Measurements from ENCODE around the gene PLEKHM3. TPM values are rescaled to one million over a fixed set of nuclear protein-coding genes. Genes with fewer than 3 reads are reported as not detected.
"Not testable (repeated sequence)": the region's sequence is repeated elsewhere in the genome, so short reads cannot be mapped to it uniquely, and the experiment has no call there.

PLEKHM3 gene
- total RNA-seq, 3 donors from 2014 or later = 5.2 to 6.3 (median 5.4) TPM

GRCh38 chr2:208018124-208018712, 7.1 kb downstream of the PLEKHM3 start:
- H3K9me3 Mint-ChIP-seq; DNase-seq; H3K27me3 Mint-ChIP-seq (ENCODE audit: low read depth); H3K4me3 Mint-ChIP-seq; ATAC-seq: not testable (repeated sequence)
- Mint-ChIP-seq H3K4me1 (ENCODE audit: low read depth) (peaks cover 37% of the 10 kb centered on the region), H3K36me3 (ENCODE audit: insufficient read depth) (peaks cover 16% of the 10 kb centered on the region)

- H3K4me1 Mint-ChIP-seq (ENCODE audit: low read depth) = peaks cover 35% of the 10 kb centered on the region
- H3K9me3 Mint-ChIP-seq = no peaks in the 10 kb centered on the region
- DNase-seq (no peak), ATAC-seq (no peak)
- no peaks in the 10 kb centered on the region for H3K27me3 Mint-ChIP-seq (ENCODE audit: low read depth)
- H3K36me3 Mint-ChIP-seq (ENCODE audit: insufficient read depth) = peaks cover 18% of the 10 kb centered on the region
- H3K4me3 Mint-ChIP-seq = no peak overlapping the region
Observed at GRCh38 chr2:208017721-208018120, 7.6 kb downstream of the PLEKHM3 start.

- peaks cover 33% of the 10 kb centered on the region for H3K4me1 Mint-ChIP-seq (ENCODE audit: low read depth)
Observed at GRCh38 chr2:208015475-208015874, 9.9 kb downstream of the PLEKHM3 start.

GRCh38 chr2:208013285-208014178, 11.8 kb downstream of the PLEKHM3 start:
- H3K4me1 Mint-ChIP-seq (ENCODE audit: low read depth) = peaks cover 32% of the 10 kb centered on the region
- DNase-seq (no peak), ATAC-seq (peak; percentile 74 to 85)
- H3K4me3 Mint-ChIP-seq = no peak overlapping the region
- no peaks in the 10 kb centered on the region for H3K27me3 Mint-ChIP-seq (ENCODE audit: low read depth)
- peaks cover 14% of the 10 kb centered on the region for H3K36me3 Mint-ChIP-seq (ENCODE audit: insufficient read depth)
- H3K9me3 Mint-ChIP-seq = no peaks in the 10 kb centered on the region

More at GRCh38 chr2:208015475-208015874, 9.9 kb downstream of the PLEKHM3 start:
- Mint-ChIP-seq H3K9me3 (no peaks in the 10 kb centered on the region), H3K27me3 (ENCODE audit: low read depth) (no peaks in the 10 kb centered on the region), H3K36me3 (ENCODE audit: insufficient read depth) (peaks cover 16% of the 10 kb centered on the region), H3K4me3 (no peak overlapping the region)
- ATAC-seq = no peak
- DNase-seq = no peak

- Mint-ChIP-seq H3K27me3 (ENCODE audit: low read depth) (no peaks in the 10 kb centered on the region), H3K4me3 (no peak overlapping the region), H3K36me3 (ENCODE audit: insufficient read depth) (peaks cover 12% of the 10 kb centered on the region), H3K4me1 (ENCODE audit: low read depth) (peaks cover 23% of the 10 kb centered on the region), H3K9me3 (no peaks in the 10 kb centered on the region)
- no peak for ATAC-seq
- no peak for DNase-seq
Observed at GRCh38 chr2:208012449-208012848, 12.9 kb downstream of the PLEKHM3 start.

- Mint-ChIP-seq H3K4me1 (ENCODE audit: low read depth) (peaks cover 17% of the 10 kb centered on the region), H3K36me3 (ENCODE audit: insufficient read depth) (peaks cover 16% of the 10 kb centered on the region), H3K9me3 (no peaks in the 10 kb centered on the region), H3K4me3 (no peak overlapping the region), H3K27me3 (ENCODE audit: low read depth) (no peaks in the 10 kb centered on the region)
- DNase-seq = no peak
- no peak for ATAC-seq
Observed at GRCh38 chr2:208010506-208010905, 14.8 kb downstream of the PLEKHM3 start.

- ATAC-seq = peak in 1 of 2 donors; percentile 58
- DNase-seq = no peak
- H3K27me3 Mint-ChIP-seq (ENCODE audit: low read depth) = no peaks in the 10 kb centered on the region
- peaks cover 10% of the 10 kb centered on the region for H3K36me3 Mint-ChIP-seq (ENCODE audit: insufficient read depth)
- H3K4me1 Mint-ChIP-seq (ENCODE audit: low read depth) = peaks cover 9% of the 10 kb centered on the region
- H3K9me3 Mint-ChIP-seq = no peaks in the 10 kb centered on the region
- H3K4me3 Mint-ChIP-seq = no peak overlapping the region
Observed at GRCh38 chr2:208006833-208007232, 18.5 kb downstream of the PLEKHM3 start.

GRCh38 chr2:208006337-208006736, 19.0 kb downstream of the PLEKHM3 start:
- ATAC-seq = no peak
- H3K4me3 Mint-ChIP-seq = no peak overlapping the region
- no peak for DNase-seq
- H3K27me3 Mint-ChIP-seq (ENCODE audit: low read depth) = no peaks in the 10 kb centered on the region
- no peaks in the 10 kb centered on the region for H3K9me3 Mint-ChIP-seq
- peaks cover 11% of the 10 kb centered on the region for H3K36me3 Mint-ChIP-seq (ENCODE audit: insufficient read depth)
- peaks cover 9% of the 10 kb centered on the region for H3K4me1 Mint-ChIP-seq (ENCODE audit: low read depth)

GRCh38 chr2:208001924-208002323, 23.4 kb downstream of the PLEKHM3 start:
- DNase-seq = no peak
- no peak for ATAC-seq
- Mint-ChIP-seq H3K36me3 (ENCODE audit: insufficient read depth) (peaks cover 29% of the 10 kb centered on the region), H3K9me3 (no peaks in the 10 kb centered on the region), H3K27me3 (ENCODE audit: low read depth) (no peaks in the 10 kb centered on the region), H3K4me3 (no peak overlapping the region), H3K4me1 (ENCODE audit: low read depth) (peaks cover 4% of the 10 kb centered on the region)

GRCh38 chr2:208000701-208001395, 24.5 kb downstream of the PLEKHM3 start:
- Mint-ChIP-seq H3K9me3 (no peaks in the 10 kb centered on the region), H3K4me3 (no peak overlapping the region), H3K36me3 (ENCODE audit: insufficient read depth) (peaks cover 28% of the 10 kb centered on the region), H3K27me3 (ENCODE audit: low read depth) (no peaks in the 10 kb centered on the region), H3K4me1 (ENCODE audit: low read depth) (peaks cover 3% of the 10 kb centered on the region)
- DNase-seq = no peak
- ATAC-seq = no peak

- DNase-seq (no peak), ATAC-seq (no peak)
- Mint-ChIP-seq H3K36me3 (ENCODE audit: insufficient read depth) (peaks cover 43% of the 10 kb centered on the region), H3K9me3 (no peaks in the 10 kb centered on the region), H3K4me1 (ENCODE audit: low read depth) (peaks cover 10% of the 10 kb centered on the region), H3K27me3 (ENCODE audit: low read depth) (no peaks in the 10 kb centered on the region), H3K4me3 (no peak overlapping the region)
Observed at GRCh38 chr2:207996848-207997247, 28.5 kb downstream of the PLEKHM3 start.

- no peak for ATAC-seq
Observed at GRCh38 chr2:207995887-207996286, 29.4 kb downstream of the PLEKHM3 start.

GRCh38 chr2:207993151-207993763, 32.1 kb downstream of the PLEKHM3 start:
- no peak for ATAC-seq
- H3K36me3 Mint-ChIP-seq (ENCODE audit: insufficient read depth) = peaks cover 23% of the 10 kb centered on the region

More at GRCh38 chr2:207995887-207996286, 29.4 kb downstream of the PLEKHM3 start:
- Mint-ChIP-seq H3K27me3 (ENCODE audit: low read depth) (no peaks in the 10 kb centered on the region), H3K4me3 (no peak overlapping the region), H3K36me3 (ENCODE audit: insufficient read depth) (peaks cover 37% of the 10 kb centered on the region), H3K4me1 (ENCODE audit: low read depth) (peaks cover 10% of the 10 kb centered on the region), H3K9me3 (no peaks in the 10 kb centered on the region)
- DNase-seq = no peak

GRCh38 chr2:207991944-207992343, 33.4 kb downstream of the PLEKHM3 start:
- H3K4me1 Mint-ChIP-seq (ENCODE audit: low read depth) = peaks cover 6% of the 10 kb centered on the region
- no peaks in the 10 kb centered on the region for H3K27me3 Mint-ChIP-seq (ENCODE audit: low read depth)
- H3K9me3 Mint-ChIP-seq = no peaks in the 10 kb centered on the region
- DNase-seq = no peak
- H3K4me3 Mint-ChIP-seq = no peak overlapping the region
- peaks cover 15% of the 10 kb centered on the region for H3K36me3 Mint-ChIP-seq (ENCODE audit: insufficient read depth)
- no peak for ATAC-seq

More at GRCh38 chr2:207993151-207993763, 32.1 kb downstream of the PLEKHM3 start:
- DNase-seq = no peak
- no peak overlapping the region for H3K4me3 Mint-ChIP-seq
- no peaks in the 10 kb centered on the region for H3K9me3 Mint-ChIP-seq
- no peaks in the 10 kb centered on the region for H3K27me3 Mint-ChIP-seq (ENCODE audit: low read depth)
- H3K4me1 Mint-ChIP-seq (ENCODE audit: low read depth) = peaks cover 10% of the 10 kb centered on the region

All from activated T-cell treated with anti-CD3 and anti-CD28 coated beads, Interleukin-2, amount 50 U/mL, for 4 hours (primary cell).